ENCODE data around the gene IPPK.
"Not testable (repeated sequence)": the region's sequence is repeated elsewhere in the genome, so short reads cannot be mapped to it uniquely, and the experiment has no call there.

The IPPK gene

GRCh38 chr9:92576175-92576574 is 93.8 kb downstream of the IPPK start:
- no peak for DNase-seq

DNA sequence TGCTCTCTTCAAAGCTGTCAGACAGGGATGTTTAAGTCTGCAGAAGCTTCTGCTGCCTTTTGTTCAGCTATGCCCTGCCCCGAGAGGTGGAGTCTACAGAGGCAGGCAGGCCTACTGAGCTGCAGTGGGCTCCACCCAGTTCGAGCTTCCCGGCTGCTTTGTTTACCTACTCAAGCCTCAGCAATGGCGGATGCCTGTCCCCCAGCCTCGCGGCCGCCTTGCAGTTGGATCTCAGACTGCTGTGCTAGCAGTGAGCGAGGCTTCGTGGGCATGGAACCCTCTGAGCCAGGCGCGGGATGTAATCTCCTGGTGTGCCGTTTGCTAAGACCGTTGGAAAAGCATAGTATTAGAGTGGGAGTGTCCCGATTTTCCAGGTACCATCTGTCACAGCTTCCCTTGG is 96.3 kb downstream of the IPPK start:
- not testable (repeated sequence) for DNase-seq

GRCh38 chr9:92571871-92572270 is 98.1 kb downstream of the IPPK start:
- DNase-seq = not testable (repeated sequence)

GRCh38 chr9:92564982-92565381 is 104.9 kb downstream of the IPPK start:
- DNase-seq = no peak

DNA sequence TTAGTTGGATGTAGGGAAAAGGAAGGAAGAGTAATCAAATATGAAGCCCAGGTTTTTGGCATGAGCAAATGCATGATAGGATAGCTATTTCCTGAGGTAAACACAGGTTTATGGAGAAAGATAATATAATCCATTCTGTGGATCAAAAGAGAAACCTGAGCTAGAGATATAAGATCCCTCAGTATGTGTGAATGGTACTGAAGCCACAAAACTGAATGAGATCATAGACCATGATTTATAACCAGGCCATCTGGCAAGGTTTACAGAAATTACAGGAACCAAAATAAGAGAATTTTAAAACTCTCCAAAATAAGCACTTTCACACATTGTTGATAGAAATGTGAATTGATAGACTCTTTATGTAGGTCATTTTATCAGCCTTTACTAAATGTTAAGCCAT is 105.4 kb downstream of the IPPK start:
- DNase-seq = no peak

All from hematopoietic multipotent progenitor cell treated with erythropoietin and hydrocortisone succinate and interleukin-3 and kit ligand, for 4 days (in vitro differentiated cells).